Hepatocyte (in vitro differentiated cells): Measurements from ENCODE around the gene VCY1B. TPM values are rescaled to one million over a fixed set of nuclear protein-coding genes. Genes with fewer than 3 reads are reported as not detected.
"Not testable (repeated sequence)": the region's sequence is repeated elsewhere in the genome, so short reads cannot be mapped to it uniquely, and the experiment has no call there.

Experiments used
- DNase-seq: peaks from one replicate; pipeline ENCODE4 v3.0.0-alpha.2; 2016; ENCODE audit warnings: low spot score
- H2AFZ ChIP-seq: fragments of 200-600 bp; sonication (generic); 2 replicates; pipeline ENCODE4 v1.6.0; 2016; ENCODE audit warnings: antibody characterized with exemption, mild to moderate bottlenecking
- H3K27ac ChIP-seq: fragments of 200-600 bp; sonication (generic); 2 replicates; pipeline ENCODE4 v1.5.1; 2016; ENCODE audit warnings: mild to moderate bottlenecking
- H3K27me3 ChIP-seq: fragments of 200-600 bp; sonication (generic); 2 replicates; pipeline ENCODE4 v1.6.1; 2016
- H3K36me3 ChIP-seq: fragments of 200-600 bp; sonication (generic); replicated peaks from 2 replicates; pipeline ENCODE4 v1.5.1; 2016; ENCODE audit warnings: low read depth; ENCODE audit not compliant: insufficient read depth
- H3K4me1 ChIP-seq: fragments of 200-600 bp; sonication (generic); 2 replicates; pipeline ENCODE4 v1.5.1; 2016; ENCODE audit warnings: mild to moderate bottlenecking, moderate library complexity; ENCODE audit not compliant: insufficient read depth
- H3K4me2 ChIP-seq: fragments of 200-600 bp; sonication (generic); 2 replicates; pipeline ENCODE4 v1.6.0; 2016
- H3K4me3 ChIP-seq: fragments of 200-600 bp; sonication (generic); 2 replicates; pipeline ENCODE4 v1.5.1; 2016; ENCODE audit warnings: mild to moderate bottlenecking
- H3K79me2 ChIP-seq: fragments of 200-600 bp; sonication (generic); 2 replicates; pipeline ENCODE4 v1.6.0; 2017; ENCODE audit warnings: mild to moderate bottlenecking
- H3K9me2 ChIP-seq: fragments of 200-600 bp; sonication (generic); replicated peaks from 2 replicates; pipeline ENCODE4 v1.6.0; 2017; ENCODE audit warnings: mild to moderate bottlenecking; ENCODE audit not compliant: insufficient read depth
- H3K9me3 ChIP-seq: fragments of 200-600 bp; sonication (generic); 2 replicates; pipeline ENCODE4 v1.5.1; 2016; ENCODE audit warnings: low read depth, mild to moderate bottlenecking
- H4K20me1 ChIP-seq: fragments of 200-600 bp; sonication (generic); 2 replicates; pipeline ENCODE4 v1.6.0; 2016; ENCODE audit warnings: mild to moderate bottlenecking; ENCODE audit not compliant: insufficient read depth, poor library complexity, severe bottlenecking
- EZH2 ChIP-seq: fragments of 200-600 bp; sonication (generic); IDR thresholded peaks from 2 replicates; pipeline ENCODE4 v1.6.1; 2016; ENCODE audit warnings: antibody characterized with exemption, mild to moderate bottlenecking, borderline replicate concordance
- EZH2phosphoT487 ChIP-seq: fragments of 200-600 bp; sonication (generic); IDR thresholded peaks from one replicate; pipeline ENCODE4 v1.6.1; 2018; ENCODE audit warnings: antibody characterized with exemption, mild to moderate bottlenecking, low read depth, moderate library complexity; ENCODE audit not compliant: unreplicated experiment, severe bottlenecking
- WGBS: methylation state at CpG from one replicate; pipeline ENCODE4 v1.1.6; 2016; ENCODE audit warnings: low lambda C conversion rate; ENCODE audit errors: missing lambda C conversion rate; 5-methylcytosine and 5-hydroxymethylcytosine counted together
- polyA plus RNA-seq: library from polyadenylated mRNA; unstranded; fragments of >200 nt; fragmentation: Nextera tagmentation; extraction: Ambion mirVana; gene quantifications from 2 replicates; pipeline ENCODE4 v1.2.1, GENCODE V29; 2016
- total RNA-seq: library from RNA; depleted of rRNA; stranded (reverse); fragments of >200 nt; gene quantifications from 2 replicates; pipeline ENCODE4 v1.2.3, GENCODE V29; 2014
- TF ChIP-seq, protein P1 (sequence below): fragments of 200-600 bp; sonication (generic); IDR thresholded peaks from 2 replicates; pipeline ENCODE4 v1.5.1; 2016; ENCODE audit warnings: antibody characterized with exemption, mild to moderate bottlenecking; ENCODE audit not compliant: poor library complexity

VCY1B gene
- total RNA-seq (not detected in 2 replicates), polyA plus RNA-seq (not detected in 2 replicates)

DNA sequence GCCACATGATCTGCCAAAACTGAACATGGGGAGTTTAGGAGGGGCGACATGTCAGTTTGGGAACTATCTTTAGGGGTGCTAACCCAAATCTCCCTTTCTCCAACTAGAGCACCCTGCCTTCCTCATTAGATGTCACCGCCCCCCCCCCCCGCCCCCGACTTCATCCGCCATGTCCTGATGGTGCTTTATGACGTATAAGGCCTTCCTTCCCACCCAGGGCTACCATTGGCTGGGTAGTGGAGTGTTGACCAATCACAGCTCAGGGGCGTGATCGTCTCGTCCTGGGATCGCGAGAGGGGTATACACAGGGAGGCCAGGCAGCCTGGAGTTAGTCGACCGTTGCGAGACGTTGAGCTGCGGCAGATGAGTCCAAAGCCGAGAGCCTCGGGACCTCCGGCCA lies at the start of gene VCY1B:
VCY1B (plus strand) TSS at position 301 of the 400 bp plus-strand sequence; CDS start at position 364, 63 bp downstream.
- H3K79me2 ChIP-seq, H3K4me3 ChIP-seq, H3K36me3 ChIP-seq, H3K4me2 ChIP-seq, H2AFZ ChIP-seq, DNase-seq, H3K9me3 ChIP-seq, H3K4me1 ChIP-seq, H3K27me3 ChIP-seq, H3K27ac ChIP-seq, H4K20me1 ChIP-seq, H3K9me2 ChIP-seq: not testable (repeated sequence)
- no CpG with 5 or more reads among the region's 19 CpGs for WGBS

DNA sequence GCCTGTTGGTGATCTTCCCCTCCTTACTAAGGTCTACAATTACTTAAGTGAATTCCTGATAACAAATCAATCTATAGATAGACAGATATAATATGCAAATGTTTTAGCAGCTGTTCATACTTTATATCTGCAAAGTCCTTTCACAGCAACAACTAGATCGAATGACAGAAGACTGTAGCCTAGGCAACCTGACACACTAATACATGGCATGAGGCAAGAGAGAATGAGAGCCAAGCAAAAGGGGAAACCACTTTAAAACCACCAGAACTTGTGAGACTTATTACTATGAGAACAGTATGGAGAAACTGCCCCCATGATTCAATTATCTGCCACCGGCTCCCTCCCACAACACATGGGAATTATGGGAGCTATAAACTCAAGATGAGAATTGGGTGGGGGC lies 44.1 kb upstream of the VCY1B start:
- H2AFZ ChIP-seq, H3K4me3 ChIP-seq, H3K9me3 ChIP-seq, H3K27me3 ChIP-seq, H3K36me3 ChIP-seq, H3K79me2 ChIP-seq, H4K20me1 ChIP-seq, H3K4me1 ChIP-seq, H3K9me2 ChIP-seq, DNase-seq, H3K4me2 ChIP-seq, H3K27ac ChIP-seq: not testable (repeated sequence)
- no CpG with 5 or more reads among the region's 2 CpGs for WGBS

DNA sequence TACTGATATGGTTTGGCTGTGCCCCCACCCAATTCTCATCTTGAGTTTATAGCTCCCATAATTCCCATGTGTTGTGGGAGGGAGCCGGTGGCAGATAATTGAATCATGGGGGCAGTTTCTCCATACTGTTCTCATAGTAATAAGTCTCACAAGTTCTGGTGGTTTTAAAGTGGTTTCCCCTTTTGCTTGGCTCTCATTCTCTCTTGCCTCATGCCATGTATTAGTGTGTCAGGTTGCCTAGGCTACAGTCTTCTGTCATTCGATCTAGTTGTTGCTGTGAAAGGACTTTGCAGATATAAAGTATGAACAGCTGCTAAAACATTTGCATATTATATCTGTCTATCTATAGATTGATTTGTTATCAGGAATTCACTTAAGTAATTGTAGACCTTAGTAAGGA lies 25.6 kb upstream of the VCY1B start:
- not testable (repeated sequence) for H3K4me3 ChIP-seq, H3K9me2 ChIP-seq, H3K36me3 ChIP-seq, H3K4me2 ChIP-seq, DNase-seq, H3K79me2 ChIP-seq, H3K27me3 ChIP-seq, H3K27ac ChIP-seq, H3K9me3 ChIP-seq, H2AFZ ChIP-seq, H4K20me1 ChIP-seq, H3K4me1 ChIP-seq
- WGBS = no CpG with 5 or more reads among the region's 2 CpGs

DNA sequence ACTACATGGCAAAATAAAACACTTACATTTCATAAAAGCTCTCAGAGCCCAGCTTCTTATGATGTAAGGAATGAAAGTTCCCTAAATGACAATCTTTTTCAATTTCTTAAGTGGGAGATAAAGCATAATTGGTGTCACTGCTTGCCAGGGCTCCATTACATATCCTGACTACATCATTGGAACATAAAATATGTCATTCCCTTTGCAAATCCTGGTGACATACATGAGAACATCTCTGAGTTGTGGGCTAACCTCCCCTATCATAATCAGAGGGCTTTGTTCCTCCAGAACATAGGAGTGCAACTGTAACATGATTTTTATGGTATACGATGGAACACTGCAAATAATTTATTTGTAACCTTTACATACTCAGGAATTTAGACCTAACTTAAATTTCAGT lies 29.9 kb downstream of the VCY1B start:
- H3K4me2 ChIP-seq = no peak overlapping the region
- WGBS = no CpG with 5 or more reads among the region's 1 CpG

More for the DNA sequence above, 29.9 kb downstream of the VCY1B start:
- Histone ChIP-seq H3K4me3 (no peak overlapping the region), H3K79me2 (no peaks in the 10 kb centered on the region), H3K27me3 (no peaks in the 10 kb centered on the region), H3K9me3 (no peaks in the 10 kb centered on the region), H4K20me1 (no peaks in the 10 kb centered on the region), H2AFZ (no peak overlapping the region), H3K27ac (no peak overlapping the region), H3K4me1 (no peaks in the 10 kb centered on the region), H3K36me3 (no peaks in the 10 kb centered on the region), H3K9me2 (no peaks in the 10 kb centered on the region)
- DNase-seq = no peak
- no peak for TF ChIP-seq EZH2
- TF ChIP-seq EZH2phosphoT487 = no peak
- TF ChIP-seq, protein P1, sequence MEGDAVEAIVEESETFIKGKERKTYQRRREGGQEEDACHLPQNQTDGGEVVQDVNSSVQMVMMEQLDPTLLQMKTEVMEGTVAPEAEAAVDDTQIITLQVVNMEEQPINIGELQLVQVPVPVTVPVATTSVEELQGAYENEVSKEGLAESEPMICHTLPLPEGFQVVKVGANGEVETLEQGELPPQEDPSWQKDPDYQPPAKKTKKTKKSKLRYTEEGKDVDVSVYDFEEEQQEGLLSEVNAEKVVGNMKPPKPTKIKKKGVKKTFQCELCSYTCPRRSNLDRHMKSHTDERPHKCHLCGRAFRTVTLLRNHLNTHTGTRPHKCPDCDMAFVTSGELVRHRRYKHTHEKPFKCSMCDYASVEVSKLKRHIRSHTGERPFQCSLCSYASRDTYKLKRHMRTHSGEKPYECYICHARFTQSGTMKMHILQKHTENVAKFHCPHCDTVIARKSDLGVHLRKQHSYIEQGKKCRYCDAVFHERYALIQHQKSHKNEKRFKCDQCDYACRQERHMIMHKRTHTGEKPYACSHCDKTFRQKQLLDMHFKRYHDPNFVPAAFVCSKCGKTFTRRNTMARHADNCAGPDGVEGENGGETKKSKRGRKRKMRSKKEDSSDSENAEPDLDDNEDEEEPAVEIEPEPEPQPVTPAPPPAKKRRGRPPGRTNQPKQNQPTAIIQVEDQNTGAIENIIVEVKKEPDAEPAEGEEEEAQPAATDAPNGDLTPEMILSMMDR = no peak

Other genes starting within 250 kb of the VCY1B start
- not detected in 2 replicates for gene VCY, start 69.8 kb upstream of the VCY1B start, total RNA-seq
- not detected in 2 replicates for gene VCY, start 69.8 kb upstream of the VCY1B start, polyA plus RNA-seq